ENCODE measurements around the gene MEPE.

- TF ChIP-seq CTCF (IDR thresholded peaks at IDR 0.05; ENCODE audit: low read depth, low read length, missing input control) (no peak), MAX (IDR thresholded peaks at IDR 0.05) (no peak), HNF4G (IDR thresholded peaks at IDR 0.05) (no peak), REST (IDR thresholded peaks at IDR 0.05) (no peak), SP1 (IDR thresholded peaks at IDR 0.05) (no peak)
Observed at GRCh38 chr4:87823200-87823599, 9.6 kb upstream of the MEPE start.
